Panc1 (cell line): ENCODE results near the gene MYEOV.

ENCODE experiments used
- CTCF ChIP-seq: fragments of 450-650 bp; IDR thresholded peaks from 2 replicates; pipeline ENCODE4 v1.5.1; 2017; ENCODE audit warnings: mild to moderate bottlenecking
- POLR2AphosphoS5 ChIP-seq: IDR thresholded peaks from 2 replicates; pipeline ENCODE4 v1.6.1; 2012; ENCODE audit warnings: mild to moderate bottlenecking, low read depth, low read length, moderate library complexity
- REST ChIP-seq, 2 experiments: IDR thresholded peaks; 2 replicates each; pipeline ENCODE4 v1.6.1; 2011 to 2012; ENCODE audit warnings: low read depth in 2 of 2, control low read depth in 1 of 2, low read length in 1 of 2, mild to moderate bottlenecking in 1 of 2, moderate library complexity in 1 of 2; ENCODE audit not compliant: insufficient read depth in 1 of 2
- SIN3A ChIP-seq: IDR thresholded peaks from 2 replicates; pipeline ENCODE4 v1.6.1; 2012; ENCODE audit warnings: low read depth, mild to moderate bottlenecking, low read length, moderate library complexity, borderline replicate concordance; ENCODE audit not compliant: insufficient read depth

GRCh38 chr11:69304258-69304657, 10.3 kb downstream of the MYEOV start:
- TF ChIP-seq CTCF (no peak), POLR2AphosphoS5 (no peak; the same call in 1 of the 2 replicates), REST (IDR thresholded peaks at IDR 0.05; ENCODE audit: insufficient read depth in 1 of 2, low read depth in 2 of 2, low read length in 1 of 2) (no peak), SIN3A (no peak)
